ENCODE data around the gene CXCL11.
"Not testable (repeated sequence)": the region's sequence is repeated elsewhere in the genome, so short reads cannot be mapped to it uniquely, and the experiment has no call there.

CXCL11 gene

DNA sequence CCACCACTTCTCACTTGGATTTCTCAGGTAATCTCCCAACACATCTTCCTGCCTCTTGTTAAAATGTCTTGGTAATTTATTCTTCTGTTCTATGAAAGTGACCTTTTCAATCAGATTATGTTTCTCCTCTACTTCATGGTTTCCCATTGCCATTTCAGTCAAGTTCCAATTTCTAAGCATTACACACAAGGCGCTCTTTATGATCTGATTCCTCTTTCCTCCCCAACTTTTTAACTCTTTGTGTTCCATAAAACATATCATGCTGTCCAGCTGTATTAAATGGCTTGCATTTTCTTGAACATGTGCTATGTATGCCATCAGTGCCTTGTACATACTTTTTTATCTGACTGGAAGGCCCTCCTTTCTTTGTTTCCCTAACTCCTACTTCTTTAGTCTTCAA, 25.6 kb upstream of the CXCL11 start:
- no peak overlapping the region for H3K27ac ChIP-seq (ENCODE audit: low read depth, low read length)
- H3K4me1 ChIP-seq (ENCODE audit: control insufficient read depth in 1 of 2, insufficient read depth in 2 of 2, low read length in 2 of 2) = peaks cover 0 to 29% of the 10 kb centered on the region in 2 donors
- H3K36me3 ChIP-seq (ENCODE audit: control insufficient read depth in 1 of 2, insufficient read depth in 2 of 2, low read length in 2 of 2) = no peaks in the 10 kb centered on the region
- no peaks in the 10 kb centered on the region for H3K27me3 ChIP-seq (ENCODE audit: control insufficient read depth in 1 of 2, insufficient read depth in 2 of 2, low read length in 2 of 2)
- no peak overlapping the region for H3K4me3 ChIP-seq (ENCODE audit: low read depth in 1 of 2, low read length in 2 of 2)
- H3K9ac ChIP-seq (ENCODE audit: low read depth in 1 of 2, low read length in 2 of 2) = no peak overlapping the region
- H3K9me3 ChIP-seq (ENCODE audit: control insufficient read depth in 1 of 2, low read length in 2 of 2) = no peaks in the 10 kb centered on the region

GRCh38 chr4:76060506-76060905, 24.6 kb upstream of the CXCL11 start:
- Histone ChIP-seq H3K27me3 (ENCODE audit: control insufficient read depth in 1 of 2, insufficient read depth in 2 of 2, low read length in 2 of 2) (no peaks in the 10 kb centered on the region), H3K36me3 (ENCODE audit: control insufficient read depth in 1 of 2, insufficient read depth in 2 of 2, low read length in 2 of 2) (no peaks in the 10 kb centered on the region)

GRCh38 chr4:76059750-76060149, 23.9 kb upstream of the CXCL11 start:
- Histone ChIP-seq H3K9ac (ENCODE audit: low read depth in 1 of 2, low read length in 2 of 2) (no peak overlapping the region), H3K9me3 (ENCODE audit: control insufficient read depth in 1 of 2, low read length in 2 of 2) (no peaks in the 10 kb centered on the region), H3K27me3 (ENCODE audit: control insufficient read depth in 1 of 2, insufficient read depth in 2 of 2, low read length in 2 of 2) (no peaks in the 10 kb centered on the region), H3K36me3 (ENCODE audit: control insufficient read depth in 1 of 2, insufficient read depth in 2 of 2, low read length in 2 of 2) (no peaks in the 10 kb centered on the region), H3K27ac (ENCODE audit: low read depth, low read length) (no peak overlapping the region), H3K4me3 (ENCODE audit: low read depth in 1 of 2, low read length in 2 of 2) (no peak overlapping the region), H3K4me1 (ENCODE audit: control insufficient read depth in 1 of 2, insufficient read depth in 2 of 2, low read length in 2 of 2) (peaks cover 0 to 29% of the 10 kb centered on the region in 2 donors)

More at GRCh38 chr4:76060506-76060905, 24.6 kb upstream of the CXCL11 start:
- no peak overlapping the region for H3K9ac ChIP-seq (ENCODE audit: low read depth in 1 of 2, low read length in 2 of 2)
- H3K27ac ChIP-seq (ENCODE audit: low read depth, low read length) = no peak overlapping the region
- peaks cover 0 to 29% of the 10 kb centered on the region in 2 donors for H3K4me1 ChIP-seq (ENCODE audit: control insufficient read depth in 1 of 2, insufficient read depth in 2 of 2, low read length in 2 of 2)
- H3K4me3 ChIP-seq (ENCODE audit: low read depth in 1 of 2, low read length in 2 of 2) = no peak overlapping the region
- no peaks in the 10 kb centered on the region for H3K9me3 ChIP-seq (ENCODE audit: control insufficient read depth in 1 of 2, low read length in 2 of 2)

DNA sequence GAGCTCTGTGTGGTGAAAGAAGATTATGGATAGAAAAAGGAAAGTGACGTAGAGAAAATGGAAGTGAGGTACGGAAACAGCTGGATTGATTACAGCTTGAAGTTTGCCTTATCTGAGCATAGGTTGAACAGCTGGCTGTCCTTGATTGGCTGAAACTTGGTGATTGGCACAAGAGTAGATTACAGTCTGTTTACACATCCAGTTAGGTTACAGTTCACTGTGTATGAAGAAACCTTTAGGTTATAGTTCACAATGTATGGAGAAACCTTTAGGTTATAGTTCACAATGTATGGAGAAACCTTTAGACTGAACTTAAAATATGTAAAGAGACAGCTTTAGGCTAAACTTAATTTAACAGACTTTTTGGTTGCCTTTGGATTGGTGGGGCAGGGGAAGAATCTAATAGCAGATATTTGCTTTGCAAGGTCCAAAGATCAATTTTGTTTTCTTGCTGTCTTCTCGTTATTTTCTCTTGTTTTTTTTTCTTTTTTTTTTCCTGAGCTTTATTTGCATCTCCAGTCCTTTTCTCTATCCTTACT, 23.1 kb upstream of the CXCL11 start:
- no peaks in the 10 kb centered on the region for H3K36me3 ChIP-seq (ENCODE audit: control insufficient read depth in 1 of 2, insufficient read depth in 2 of 2, low read length in 2 of 2)
- H3K27ac ChIP-seq (ENCODE audit: low read depth, low read length) = no peak overlapping the region
- no peak overlapping the region for H3K4me3 ChIP-seq (ENCODE audit: low read depth in 1 of 2, low read length in 2 of 2)

GRCh38 chr4:76058302-76058701, 22.4 kb upstream of the CXCL11 start:
- no peaks in the 10 kb centered on the region for H3K27me3 ChIP-seq (ENCODE audit: control insufficient read depth in 1 of 2, insufficient read depth in 2 of 2, low read length in 2 of 2)
- peaks cover 0 to 35% of the 10 kb centered on the region in 2 donors for H3K4me1 ChIP-seq (ENCODE audit: control insufficient read depth in 1 of 2, insufficient read depth in 2 of 2, low read length in 2 of 2)
- H3K4me3 ChIP-seq (ENCODE audit: low read depth in 1 of 2, low read length in 2 of 2) = no peak overlapping the region
- H3K9me3 ChIP-seq (ENCODE audit: control insufficient read depth in 1 of 2, low read length in 2 of 2) = no peaks in the 10 kb centered on the region
- H3K36me3 ChIP-seq (ENCODE audit: control insufficient read depth in 1 of 2, insufficient read depth in 2 of 2, low read length in 2 of 2) = no peaks in the 10 kb centered on the region
- no peak overlapping the region for H3K9ac ChIP-seq (ENCODE audit: low read depth in 1 of 2, low read length in 2 of 2)
- H3K27ac ChIP-seq (ENCODE audit: low read depth, low read length) = no peak overlapping the region

More for the DNA sequence above, 23.1 kb upstream of the CXCL11 start:
- H3K4me1 ChIP-seq (ENCODE audit: control insufficient read depth in 1 of 2, insufficient read depth in 2 of 2, low read length in 2 of 2) = peaks cover 0 to 30% of the 10 kb centered on the region in 2 donors
- H3K9me3 ChIP-seq (ENCODE audit: control insufficient read depth in 1 of 2, low read length in 2 of 2) = no peaks in the 10 kb centered on the region
- no peak overlapping the region for H3K9ac ChIP-seq (ENCODE audit: low read depth in 1 of 2, low read length in 2 of 2)
- no peaks in the 10 kb centered on the region for H3K27me3 ChIP-seq (ENCODE audit: control insufficient read depth in 1 of 2, insufficient read depth in 2 of 2, low read length in 2 of 2)

- Histone ChIP-seq H3K9ac (ENCODE audit: low read depth in 1 of 2, low read length in 2 of 2) (no peak overlapping the region), H3K27me3 (ENCODE audit: control insufficient read depth in 1 of 2, insufficient read depth in 2 of 2, low read length in 2 of 2) (no peaks in the 10 kb centered on the region), H3K27ac (ENCODE audit: low read depth, low read length) (no peak overlapping the region), H3K4me3 (ENCODE audit: low read depth in 1 of 2, low read length in 2 of 2) (no peak overlapping the region), H3K4me1 (ENCODE audit: control insufficient read depth in 1 of 2, insufficient read depth in 2 of 2, low read length in 2 of 2) (peaks cover 0 to 27% of the 10 kb centered on the region in 2 donors), H3K36me3 (ENCODE audit: control insufficient read depth in 1 of 2, insufficient read depth in 2 of 2, low read length in 2 of 2) (no peaks in the 10 kb centered on the region), H3K9me3 (ENCODE audit: control insufficient read depth in 1 of 2, low read length in 2 of 2) (no peaks in the 10 kb centered on the region)
Observed at GRCh38 chr4:76055421-76055820, 19.6 kb upstream of the CXCL11 start.

DNA sequence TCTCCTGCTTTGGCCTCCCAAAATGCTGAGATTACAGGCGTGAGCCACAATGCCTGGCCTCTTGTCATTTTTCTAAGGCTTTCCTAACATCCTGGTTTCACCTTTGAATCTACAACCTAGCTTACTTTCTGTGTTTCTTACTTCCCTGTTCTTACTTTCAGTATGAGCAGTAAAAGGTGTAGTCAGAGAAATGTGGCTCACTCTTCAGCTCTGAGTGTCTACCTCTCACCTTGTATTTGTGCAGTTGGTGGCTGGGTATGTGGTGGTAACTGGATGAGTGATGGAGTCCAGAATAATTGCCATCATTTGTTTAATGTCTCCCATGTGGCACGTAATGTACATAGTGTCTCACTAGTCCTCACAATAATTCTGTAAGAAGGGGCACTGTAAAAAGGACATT, 19.1 kb upstream of the CXCL11 start:
- no peaks in the 10 kb centered on the region for H3K36me3 ChIP-seq (ENCODE audit: control insufficient read depth in 1 of 2, insufficient read depth in 2 of 2, low read length in 2 of 2)
- no peaks in the 10 kb centered on the region for H3K9me3 ChIP-seq (ENCODE audit: control insufficient read depth in 1 of 2, low read length in 2 of 2)
- H3K4me3 ChIP-seq (ENCODE audit: low read depth in 1 of 2, low read length in 2 of 2) = no peak overlapping the region
- H3K27me3 ChIP-seq (ENCODE audit: control insufficient read depth in 1 of 2, insufficient read depth in 2 of 2, low read length in 2 of 2) = no peaks in the 10 kb centered on the region
- no peak overlapping the region for H3K27ac ChIP-seq (ENCODE audit: low read depth, low read length)
- H3K9ac ChIP-seq (ENCODE audit: low read depth in 1 of 2, low read length in 2 of 2) = no peak overlapping the region
- peaks cover 0 to 23% of the 10 kb centered on the region in 2 donors for H3K4me1 ChIP-seq (ENCODE audit: control insufficient read depth in 1 of 2, insufficient read depth in 2 of 2, low read length in 2 of 2)

GRCh38 chr4:76053730-76054129, 17.9 kb upstream of the CXCL11 start:
- Histone ChIP-seq H3K4me1 (ENCODE audit: control insufficient read depth in 1 of 2, insufficient read depth in 2 of 2, low read length in 2 of 2) (peaks cover 0 to 17% of the 10 kb centered on the region in 2 donors), H3K9me3 (ENCODE audit: control insufficient read depth in 1 of 2, low read length in 2 of 2) (no peaks in the 10 kb centered on the region), H3K27me3 (ENCODE audit: control insufficient read depth in 1 of 2, insufficient read depth in 2 of 2, low read length in 2 of 2) (no peaks in the 10 kb centered on the region), H3K36me3 (ENCODE audit: control insufficient read depth in 1 of 2, insufficient read depth in 2 of 2, low read length in 2 of 2) (no peaks in the 10 kb centered on the region), H3K9ac (ENCODE audit: low read depth in 1 of 2, low read length in 2 of 2) (no peak overlapping the region), H3K4me3 (ENCODE audit: low read depth in 1 of 2, low read length in 2 of 2) (no peak overlapping the region), H3K27ac (ENCODE audit: low read depth, low read length) (no peak overlapping the region)

GRCh38 chr4:76050560-76051050, 14.7 kb upstream of the CXCL11 start:
- not testable (repeated sequence) for H3K27me3 ChIP-seq (ENCODE audit: control insufficient read depth in 1 of 2, insufficient read depth in 2 of 2, low read length in 2 of 2); H3K9me3 ChIP-seq (ENCODE audit: control insufficient read depth in 1 of 2, low read length in 2 of 2); H3K4me3 ChIP-seq (ENCODE audit: low read depth in 1 of 2, low read length in 2 of 2); H3K36me3 ChIP-seq (ENCODE audit: control insufficient read depth in 1 of 2, insufficient read depth in 2 of 2, low read length in 2 of 2); H3K9ac ChIP-seq (ENCODE audit: low read depth in 1 of 2, low read length in 2 of 2); H3K27ac ChIP-seq (ENCODE audit: low read depth, low read length); H3K4me1 ChIP-seq (ENCODE audit: control insufficient read depth in 1 of 2, insufficient read depth in 2 of 2, low read length in 2 of 2)

- H3K4me3 ChIP-seq (ENCODE audit: low read depth in 1 of 2, low read length in 2 of 2); H3K36me3 ChIP-seq (ENCODE audit: control insufficient read depth in 1 of 2, insufficient read depth in 2 of 2, low read length in 2 of 2); H3K9ac ChIP-seq (ENCODE audit: low read depth in 1 of 2, low read length in 2 of 2); H3K27me3 ChIP-seq (ENCODE audit: control insufficient read depth in 1 of 2, insufficient read depth in 2 of 2, low read length in 2 of 2); H3K27ac ChIP-seq (ENCODE audit: low read depth, low read length); H3K4me1 ChIP-seq (ENCODE audit: control insufficient read depth in 1 of 2, insufficient read depth in 2 of 2, low read length in 2 of 2); H3K9me3 ChIP-seq (ENCODE audit: control insufficient read depth in 1 of 2, low read length in 2 of 2): not testable (repeated sequence)
Observed at GRCh38 chr4:76049860-76050416, 14.1 kb upstream of the CXCL11 start.

All from duodenal mucosa (tissue), 2 donors.